IMR-90 (cell line): ENCODE results near the gene GGN. TPM values are rescaled to one million over a fixed set of nuclear protein-coding genes. Genes with fewer than 3 reads are reported as not detected.

Source experiments
- ATAC-seq: fragments of 200-7000 bp; cut with Tn5 transposase; 2 replicates; pipeline ENCODE4 v1.9.1; 2020; ENCODE audit warnings: low read depth, mild to moderate bottlenecking, moderate library complexity
- BruUV-seq: library from RNA; stranded (reverse); fragments of 400-500 nt; replicated peaks from 2 replicates; lab custom pipeline; 2021; lab: Mats Ljungman, UMichigan
- CTCF ChIA-PET: fragments of 300-600 bp; formaldehyde crosslinking; extraction: SDS; loops from one replicate; lab custom pipeline; 2021; ENCODE audit warnings: antibody characterized with exemption; lab: Yijun Ruan, JAX
- POLR2A ChIA-PET: fragments of 300-600 bp; sonication (Branson Sonifier 250); formaldehyde crosslinking; loops from one replicate; lab custom pipeline; 2022; ENCODE audit warnings: antibody characterized with exemption; ENCODE audit not compliant: unreplicated experiment; lab: Charles Lee
- DNase-seq: peaks from one replicate; pipeline ENCODE4 v3.0.0; 2013
- H2AFZ ChIP-seq: replicated peaks from 2 replicates; pipeline ENCODE3; 2013; ENCODE audit warnings: low read length, mild to moderate bottlenecking; ENCODE audit not compliant: poor library complexity
- H2AK5ac ChIP-seq: 2 replicates; pipeline ENCODE4 v1.6.1; 2013; ENCODE audit warnings: low read depth, low read length, inconsistent platforms
- H2AK9ac ChIP-seq: replicated peaks from 2 replicates; pipeline ENCODE3; 2013; ENCODE audit warnings: mild to moderate bottlenecking, low read depth, low read length, moderate library complexity; ENCODE audit not compliant: poor library complexity
- H2BK120ac ChIP-seq: 2 replicates; pipeline ENCODE4 v1.6.1; 2013; ENCODE audit warnings: low read depth, low read length, inconsistent platforms
- H2BK15ac ChIP-seq: 3 replicates; pipeline ENCODE4 v1.6.1; 2013; ENCODE audit warnings: low read depth, low read length, inconsistent platforms
- H2BK20ac ChIP-seq: 2 replicates; pipeline ENCODE4 v1.6.1; 2013; ENCODE audit warnings: low read depth, mild to moderate bottlenecking, inconsistent platforms, low read length, moderate library complexity
- H2BK5ac ChIP-seq: 2 replicates; pipeline ENCODE4 v1.6.1; 2013; ENCODE audit warnings: mild to moderate bottlenecking, low read depth, low read length, inconsistent platforms; ENCODE audit not compliant: poor library complexity, severe bottlenecking
- H3K14ac ChIP-seq: replicated peaks from 2 replicates; pipeline ENCODE4 v1.6.1; 2013; ENCODE audit warnings: low read depth, low read length, inconsistent platforms
- H3K18ac ChIP-seq: 2 replicates; pipeline ENCODE4 v1.6.1; 2013; ENCODE audit warnings: low read depth, low read length, control low read depth
- H3K23ac ChIP-seq: 2 replicates; pipeline ENCODE4 v1.6.1; 2013; ENCODE audit warnings: low read depth, low read length, inconsistent platforms
- H3K27ac ChIP-seq: 2 replicates; pipeline ENCODE4 v1.5.1; 2013; ENCODE audit warnings: mild to moderate bottlenecking, control low read depth, low read length; ENCODE audit not compliant: insufficient read depth
- H3K27me3 ChIP-seq: 2 replicates; pipeline ENCODE4 v1.6.1; 2013; ENCODE audit warnings: low read length; ENCODE audit not compliant: control insufficient read depth, insufficient read depth
- H3K36me3 ChIP-seq: 2 replicates; pipeline ENCODE4 v1.6.1; 2013; ENCODE audit warnings: low read length, mixed read lengths; ENCODE audit not compliant: control insufficient read depth, insufficient read depth
- H3K4ac ChIP-seq: 2 replicates; pipeline ENCODE4 v1.6.1; 2013; ENCODE audit warnings: low read depth, low read length, inconsistent platforms
- H3K4me1 ChIP-seq: 2 replicates; pipeline ENCODE4 v1.6.1; 2013; ENCODE audit warnings: low read length, mixed read lengths; ENCODE audit not compliant: control insufficient read depth, insufficient read depth
- H3K4me2 ChIP-seq: 2 replicates; pipeline ENCODE4 v1.6.1; 2013; ENCODE audit warnings: low read depth, mild to moderate bottlenecking, control low read depth, low read length, moderate library complexity
- H3K4me3 ChIP-seq: 2 replicates; pipeline ENCODE4 v1.5.1; 2013; ENCODE audit warnings: low read depth, mild to moderate bottlenecking, control low read depth, low read length, moderate library complexity; ENCODE audit not compliant: insufficient read depth
- H3K56ac ChIP-seq: 2 replicates; pipeline ENCODE4 v1.6.1; 2013; ENCODE audit warnings: low read length, inconsistent platforms; ENCODE audit not compliant: insufficient read depth; ENCODE audit errors: extremely low read depth
- H3K79me1 ChIP-seq, 2 experiments: 2 replicates each; pipeline ENCODE4 v1.6.1; 2013; ENCODE audit warnings: low read length in 2 of 2, inconsistent platforms in 1 of 2, low read depth in 1 of 2
- H3K9ac ChIP-seq: 2 replicates; pipeline ENCODE4 v1.6.1; 2013; ENCODE audit warnings: low read depth, low read length, control low read depth
- H3K9me1 ChIP-seq: 2 replicates; pipeline ENCODE4 v1.6.1; 2013; ENCODE audit warnings: low read length, inconsistent platforms; ENCODE audit not compliant: insufficient read depth
- H3K9me3 ChIP-seq: 2 replicates; pipeline ENCODE4 v1.6.1; 2013; ENCODE audit warnings: low read length; ENCODE audit not compliant: control insufficient read depth, insufficient read depth
- H4K20me1 ChIP-seq: 2 replicates; pipeline ENCODE4 v1.6.1; 2013; ENCODE audit warnings: low read length, inconsistent platforms; ENCODE audit not compliant: insufficient read depth
- H4K5ac ChIP-seq: 2 replicates; pipeline ENCODE4 v1.6.1; 2013; ENCODE audit warnings: mild to moderate bottlenecking, low read depth, low read length, control low read depth
- H4K8ac ChIP-seq, 2 experiments: 2 replicates each; pipeline ENCODE4 v1.6.1; 2013; ENCODE audit warnings: low read depth in 2 of 2, low read length in 2 of 2, control low read depth in 1 of 2, inconsistent platforms in 1 of 2
- H4K91ac ChIP-seq: 2 replicates; pipeline ENCODE4 v1.6.1; 2013; ENCODE audit warnings: low read depth, low read length, inconsistent platforms; ENCODE audit not compliant: insufficient read depth
- CEBPB ChIP-seq: IDR thresholded peaks from 2 replicates; pipeline ENCODE4 v1.6.1; 2012; ENCODE audit warnings: low read depth, low read length, improper control_type of control experiment
- MAZ ChIP-seq: IDR thresholded peaks from 2 replicates; pipeline ENCODE4 v1.6.1; 2012; ENCODE audit warnings: low read depth, mild to moderate bottlenecking, low read length, improper control_type of control experiment, moderate library complexity, borderline replicate concordance
- SMC3 ChIP-seq: fragments of 150-350 bp; IDR thresholded peaks from 2 replicates; pipeline ENCODE4 v1.6.1; 2016; ENCODE audit warnings: low read depth, mild to moderate bottlenecking, antibody characterized with exemption, low read length, moderate library complexity
- USF2 ChIP-seq: fragments of 150-350 bp; IDR thresholded peaks from 2 replicates; pipeline ENCODE4 v1.6.1; 2017; ENCODE audit warnings: mild to moderate bottlenecking, antibody characterized with exemption, low read length, low read depth
- WGBS, 2 experiments: methylation state at CpG; one replicate each; pipeline versions ENCODE4 v1.1.5 to v1.1.7; 2013; ENCODE audit warnings: missing lambda C conversion rate in 2 of 2; ENCODE audit not compliant: insufficient read length in 1 of 2; ENCODE audit errors: extremely low coverage in 2 of 2; 5-methylcytosine and 5-hydroxymethylcytosine counted together
- dilution Hi-C: fragments of 300-500 bp; cut with HindIII; formaldehyde crosslinking; loops from one replicate; pipeline ENCODE4 v1.14.3; 2018; ENCODE audit warnings: low sequenced_read_pairs; ENCODE audit not compliant: unreplicated experiment
- in situ Hi-C: fragments of 300-500 bp; cut with MboI; formaldehyde crosslinking; loops from 3 replicates; pipeline ENCODE4 v1.14.3; 2019; ENCODE audit warnings: low sequenced_read_pairs, inconsistent platforms, mixed read lengths
- intact Hi-C: fragments of 100-400 bp; cut with micrococcal nuclease; formaldehyde crosslinking; loops from 2 replicates; pipeline ENCODE4 v1.10.0; 2022
- polyA plus RNA-seq, 3 experiments: library from polyadenylated mRNA; depleted of rRNA; stranded (reverse); fragments of >200 nt; gene quantifications; 2 replicates each; pipeline ENCODE4 v1.2.3, GENCODE V29; 2012; ENCODE audit warnings: low replicate concordance in 1 of 3
- total RNA-seq: library from RNA; depleted of rRNA; stranded (reverse); fragments of >200 nt; gene quantifications from 2 replicates; pipeline ENCODE4 v1.2.3, GENCODE V29; 2012

Gene GGN
- total and polyA plus RNA-seq, 2 of the 4 experiments (the other 2 are of a cell fraction), result under 0.01 to 0.65 TPM

GRCh38 chr19:38424272-38424671 lies 36.4 kb upstream of the GGN start:
- Histone ChIP-seq H3K4me1 (no peaks in the 10 kb centered on the region), H3K4ac (no peak overlapping the region), H3K18ac (no peak overlapping the region), H3K4me2 (no peak overlapping the region), H3K9me3 (no peaks in the 10 kb centered on the region), H3K36me3 (no peaks in the 10 kb centered on the region), H3K56ac (no peak overlapping the region), H4K8ac (no peak overlapping the region), H2BK20ac (no peak overlapping the region), H4K91ac (no peak overlapping the region), H3K79me1 (no peaks in the 10 kb centered on the region), H3K27me3 (peaks cover 34% of the 10 kb centered on the region), H2AK9ac (no peak overlapping the region), H2AFZ (no peak overlapping the region), H2BK15ac (no peak overlapping the region), H3K14ac (no peak overlapping the region), H3K4me3 (no peak overlapping the region), H4K5ac (no peak overlapping the region), H2AK5ac (no peak overlapping the region), H4K20me1 (no peaks in the 10 kb centered on the region), H2BK5ac (no peak overlapping the region), H3K9me1 (no peaks in the 10 kb centered on the region), H3K23ac (no peak overlapping the region), H2BK120ac (no peak overlapping the region), H3K9ac (no peak overlapping the region), H3K27ac (no peak overlapping the region)
- DNase-seq (no peak), ATAC-seq (no peak)
- BruUV-seq, result no TSS peak
- CTCF ChIA-PET, result interaction anchor here (0.7 kb wide), 1 partner anchor 22 kb away, joined by 5 read pairs; the partner anchor contains the start of gene FAM98C
- in situ Hi-C loops (loop anchor here (25.0 kb wide), 1 partner anchor 513 kb away; the partner anchor contains the start of genes MRPS12 and SARS2), intact Hi-C loops (no loop called here), dilution Hi-C loops (no loop called here)
- TF ChIP-seq SMC3 (no peak), CEBPB (0 out of 2 replicates have a peak, but pooled peaks have one; percentile 4), USF2 (no peak), MAZ (no peak)
- POLR2A ChIA-PET, result no interaction called here
- WGBS, 2 experiments, result no CpG with 5 or more reads among the region's 5 CpGs
